ENCODE measurements around the gene SH3PXD2A.

DNA sequence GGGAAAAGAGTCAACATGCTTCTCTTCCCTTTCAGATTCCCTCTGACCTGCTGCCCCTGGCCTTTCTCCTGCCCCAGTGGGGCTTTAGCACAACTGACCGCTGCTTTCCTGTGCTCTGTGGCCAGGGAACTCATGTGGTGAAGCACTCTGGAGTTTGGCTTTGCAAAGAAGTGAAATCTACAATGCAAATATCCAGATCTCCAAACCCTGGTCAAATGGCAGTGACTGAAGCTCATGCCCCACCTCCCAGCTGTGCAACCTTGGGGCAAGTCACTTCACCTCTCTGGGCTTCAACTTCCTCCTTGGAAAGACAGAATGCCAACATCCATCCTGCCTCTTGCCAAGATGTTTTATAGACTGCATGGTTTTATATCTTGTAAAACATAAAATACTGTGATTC, 204.0 kb downstream of the SH3PXD2A start:
- no peak for TF ChIP-seq POLR2A (IDR thresholded peaks at IDR 0.05)
- TF ChIP-seq, protein P1, sequence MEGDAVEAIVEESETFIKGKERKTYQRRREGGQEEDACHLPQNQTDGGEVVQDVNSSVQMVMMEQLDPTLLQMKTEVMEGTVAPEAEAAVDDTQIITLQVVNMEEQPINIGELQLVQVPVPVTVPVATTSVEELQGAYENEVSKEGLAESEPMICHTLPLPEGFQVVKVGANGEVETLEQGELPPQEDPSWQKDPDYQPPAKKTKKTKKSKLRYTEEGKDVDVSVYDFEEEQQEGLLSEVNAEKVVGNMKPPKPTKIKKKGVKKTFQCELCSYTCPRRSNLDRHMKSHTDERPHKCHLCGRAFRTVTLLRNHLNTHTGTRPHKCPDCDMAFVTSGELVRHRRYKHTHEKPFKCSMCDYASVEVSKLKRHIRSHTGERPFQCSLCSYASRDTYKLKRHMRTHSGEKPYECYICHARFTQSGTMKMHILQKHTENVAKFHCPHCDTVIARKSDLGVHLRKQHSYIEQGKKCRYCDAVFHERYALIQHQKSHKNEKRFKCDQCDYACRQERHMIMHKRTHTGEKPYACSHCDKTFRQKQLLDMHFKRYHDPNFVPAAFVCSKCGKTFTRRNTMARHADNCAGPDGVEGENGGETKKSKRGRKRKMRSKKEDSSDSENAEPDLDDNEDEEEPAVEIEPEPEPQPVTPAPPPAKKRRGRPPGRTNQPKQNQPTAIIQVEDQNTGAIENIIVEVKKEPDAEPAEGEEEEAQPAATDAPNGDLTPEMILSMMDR (IDR thresholded peaks at IDR 0.05 in 4 of 5, conservative IDR thresholded peaks at IDR 0.05 in 1 of 5) = no peak

Data from gastrocnemius medialis (tissue), 4 donors.